Right ventricle myocardium superior (tissue), 1 donor: ENCODE results near the gene VAT1L. TPM values are rescaled to one million over a fixed set of nuclear protein-coding genes. Genes with fewer than 3 reads are reported as not detected.

ENCODE experiments used
- ATAC-seq: fragments of 200-7000 bp; cut with Tn5 transposase; one replicate; pipeline ENCODE4 v1.9.1; 2020; ENCODE audit warnings: mild to moderate bottlenecking; ENCODE audit not compliant: poor library complexity
- DNase-seq: peaks from one replicate; pipeline ENCODE4 v3.0.0-alpha.2; 2020
- intact Hi-C: fragments of 100-400 bp; cut with DNase I; formaldehyde crosslinking; loops from one replicate; pipeline ENCODE4 v1.11.2; 2022
- total RNA-seq: library from RNA; stranded (reverse); fragmentation: NEBNext Ultra II Directional; extraction: Animal tissue kit (Norgen Biotek cat#: 25700); gene quantifications from one replicate; pipeline ENCODE4 v1.2.1, GENCODE V29; 2021
- donor health status: DM: no; HTN: yes; CAD: no; lungs with severe emphysema.

The VAT1L gene
- total RNA-seq, 1 donor from 2014 or later, result 13.7 TPM

DNA sequence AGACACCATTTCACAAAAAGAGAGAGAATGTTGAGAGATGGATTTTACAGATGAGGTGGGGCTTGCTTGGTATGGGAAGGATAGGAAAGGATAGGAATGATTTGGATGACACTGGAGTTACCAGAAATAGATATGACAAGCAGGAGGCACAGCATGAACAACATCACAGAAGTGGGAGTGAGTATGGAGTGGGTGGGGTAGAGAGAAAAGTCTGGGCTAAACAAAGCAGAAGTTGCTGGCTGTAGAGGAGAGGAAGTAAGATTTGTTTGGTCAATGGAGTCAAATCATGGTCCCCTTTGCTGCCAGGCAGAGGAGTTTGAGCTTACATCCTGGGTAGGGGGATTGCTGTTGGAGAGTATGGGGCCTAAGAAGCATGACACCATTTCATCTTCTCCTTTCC, 101.7 kb downstream of the VAT1L start:
- intact Hi-C loops, result no loop called here
- no peak for ATAC-seq
- DNase-seq, result no peak

- intact Hi-C loops, result no loop called here
- DNase-seq (peak; percentile 58), ATAC-seq (peak; percentile 80)
These were observed 105.8 kb downstream of the VAT1L start for GRCh38 chr16:77894162-77894561.

DNA sequence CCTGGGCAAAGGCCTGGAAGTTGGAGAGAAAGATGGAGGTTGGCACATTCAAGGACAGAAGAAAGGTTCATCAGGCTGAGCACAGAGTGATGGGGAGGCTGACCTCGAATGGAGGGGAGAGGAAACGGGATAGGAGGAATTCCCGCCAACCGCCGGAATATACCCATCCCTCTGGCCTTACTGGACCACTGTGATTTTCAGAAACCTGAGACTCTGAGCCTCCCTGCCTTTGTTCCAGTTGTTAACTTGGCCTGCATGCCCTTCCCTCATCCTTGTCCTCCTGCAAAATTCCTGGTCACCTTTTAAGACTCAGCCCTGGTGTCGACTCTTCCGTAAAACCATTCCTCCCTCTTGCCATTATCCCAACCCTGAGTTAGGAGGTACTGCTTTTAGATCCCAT, 107.6 kb downstream of the VAT1L start:
- ATAC-seq, result no peak
- intact Hi-C loops, result no loop called here
- no peak for DNase-seq

DNA sequence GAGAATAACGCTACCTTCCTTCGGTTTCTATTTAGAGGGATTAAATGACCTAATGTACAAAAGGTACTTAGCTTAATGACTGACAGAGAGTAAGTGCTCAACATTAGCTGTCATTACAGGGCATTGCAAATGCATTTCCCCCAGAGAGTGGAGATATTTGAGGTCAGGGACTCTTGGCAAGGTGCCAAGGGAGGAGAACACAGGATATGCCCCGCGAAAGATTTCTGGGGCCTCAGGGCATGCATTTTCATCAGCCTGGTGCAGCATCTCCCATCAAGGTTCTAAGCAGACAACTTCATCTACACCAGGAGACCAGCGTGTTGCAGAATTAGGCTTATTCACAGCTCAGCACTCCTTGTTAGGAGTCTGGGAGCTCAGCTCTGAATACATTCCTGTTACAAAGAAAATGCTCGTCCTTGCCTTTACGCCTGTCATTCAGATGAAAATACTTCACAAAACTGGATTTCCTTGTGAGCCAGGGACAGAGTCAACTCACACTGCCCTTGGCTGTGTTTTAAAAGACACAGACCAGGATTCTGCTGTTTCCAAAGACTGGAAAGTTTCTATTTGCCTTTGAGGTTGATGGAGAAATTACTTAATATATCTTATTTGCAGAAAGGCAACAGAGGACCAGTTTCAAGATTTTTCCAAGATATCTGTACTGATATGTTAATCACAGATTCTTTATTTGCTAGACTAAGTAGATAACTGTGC, 108.2 kb downstream of the VAT1L start:
- peak; percentile 37 for ATAC-seq
- no peak for DNase-seq
- intact Hi-C loops, result no loop called here

DNA sequence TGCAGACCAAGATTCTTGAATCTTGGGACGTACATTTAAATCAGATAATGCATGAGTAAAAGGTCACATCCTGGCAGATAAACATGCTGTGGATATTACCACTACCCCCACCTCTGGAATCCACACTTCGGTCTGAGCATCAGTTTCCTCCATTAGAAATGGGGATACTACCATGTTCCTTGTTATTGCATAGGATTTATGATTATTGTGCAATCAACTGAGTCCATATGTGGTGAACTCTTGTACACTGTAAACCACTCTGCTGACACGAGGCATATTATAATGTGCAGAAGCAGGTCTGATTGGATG, 108.7 kb downstream of the VAT1L start:
- DNase-seq (no peak), ATAC-seq (no peak)
- intact Hi-C loops, result no loop called here

- DNase-seq, result no peak
- intact Hi-C loops, result no loop called here
- no peak for ATAC-seq
These were observed 109.7 kb downstream of the VAT1L start for GRCh38 chr16:77897831-77898605.

DNA sequence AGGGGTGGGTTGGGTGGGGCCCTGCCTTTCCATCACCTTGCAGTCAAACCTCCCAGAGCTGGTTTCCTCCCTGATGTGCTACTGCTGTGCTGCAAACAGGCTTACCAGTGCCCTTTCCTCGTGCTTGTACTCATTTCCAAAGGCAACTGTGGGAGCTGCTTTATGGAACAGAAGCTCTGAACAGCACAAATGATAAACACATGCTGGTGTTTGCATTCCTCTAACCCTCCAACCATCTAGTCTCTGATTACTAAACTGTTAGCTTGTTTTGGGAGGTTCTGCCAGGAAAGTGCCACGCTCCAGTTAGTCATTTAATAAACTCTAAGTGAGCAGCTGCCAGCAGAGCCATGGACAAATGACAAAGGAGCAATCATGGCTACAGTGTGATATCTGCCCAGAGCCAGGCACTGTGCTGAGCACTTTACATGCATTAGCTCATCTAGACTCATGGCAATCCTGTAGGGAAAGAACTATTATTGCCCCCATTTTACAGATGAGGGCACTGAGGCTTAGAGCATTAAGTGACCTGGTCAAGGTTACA, 110.4 kb downstream of the VAT1L start:
- DNase-seq, result no peak
- intact Hi-C loops, result no loop called here
- ATAC-seq, result no peak

GRCh38 chr16:77899416-77899815, 111.1 kb downstream of the VAT1L start:
- intact Hi-C loops, result no loop called here
- DNase-seq, result no peak
- no peak for ATAC-seq

DNA sequence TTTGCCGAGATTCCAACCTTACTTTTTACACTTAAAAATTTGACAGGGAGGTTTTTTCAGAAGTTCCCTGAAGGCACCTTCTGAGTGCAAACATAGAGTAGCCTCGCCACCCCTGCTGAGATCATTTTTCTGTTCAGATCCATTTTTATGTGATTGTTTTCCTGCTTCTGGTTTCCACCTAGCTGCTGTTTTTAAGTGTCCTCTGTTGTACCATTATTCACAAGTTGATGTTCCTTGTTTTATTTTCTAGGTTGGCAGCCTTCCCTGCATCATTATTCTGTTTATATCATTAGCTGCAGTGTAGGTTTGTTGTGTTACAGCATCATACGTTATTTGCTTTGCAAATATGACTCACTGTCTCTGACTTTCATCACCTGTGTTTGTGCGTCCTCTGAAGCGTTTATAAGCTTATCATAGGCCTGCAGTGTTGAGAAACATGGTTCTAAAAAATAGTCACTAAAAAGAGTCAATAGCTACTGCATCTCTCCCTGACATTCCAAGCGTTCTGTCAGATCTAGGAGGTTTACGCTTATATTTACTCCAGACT, 117.1 kb downstream of the VAT1L start:
- DNase-seq, result no peak

GRCh38 chr16:77910021-77910420, 121.7 kb downstream of the VAT1L start:
- DNase-seq, result no peak
- intact Hi-C loops, result no loop called here
- no peak for ATAC-seq

More for the DNA sequence above, 117.1 kb downstream of the VAT1L start:
- ATAC-seq, result no peak
- intact Hi-C loops, result no loop called here

GRCh38 chr16:77912617-77913016, 124.3 kb downstream of the VAT1L start:
- ATAC-seq (no peak), DNase-seq (no peak)
- intact Hi-C loops, result no loop called here

- intact Hi-C loops, result no loop called here
- no peak for DNase-seq
- no peak for ATAC-seq
These were observed 125.4 kb downstream of the VAT1L start for GRCh38 chr16:77913738-77914253.

- ATAC-seq, result no peak
These were observed 127.7 kb downstream of the VAT1L start for GRCh38 chr16:77916111-77916510.

DNA sequence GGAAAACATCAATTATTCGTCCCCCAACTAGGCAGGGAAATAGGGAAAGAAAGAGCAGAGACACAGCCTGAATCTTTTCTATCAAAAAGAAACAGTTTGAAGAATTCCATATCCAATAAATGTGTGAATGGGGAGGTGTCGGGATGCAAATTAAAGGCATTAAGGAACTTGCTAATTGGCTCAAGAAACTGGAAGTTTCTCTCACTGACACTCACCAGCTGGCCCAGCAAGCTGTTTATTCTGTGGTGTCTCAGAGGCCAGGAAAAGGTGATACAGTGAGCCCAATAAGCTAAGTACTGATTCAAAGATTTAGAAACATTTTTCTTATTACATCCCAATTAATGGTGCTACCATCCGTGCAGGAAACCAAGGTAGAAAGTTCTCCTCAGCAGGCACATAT, 129.6 kb downstream of the VAT1L start:
- DNase-seq (no peak), ATAC-seq (no peak)
- intact Hi-C loops, result no loop called here

More at GRCh38 chr16:77916111-77916510, 127.7 kb downstream of the VAT1L start:
- DNase-seq, result no peak
- intact Hi-C loops, result no loop called here

DNA sequence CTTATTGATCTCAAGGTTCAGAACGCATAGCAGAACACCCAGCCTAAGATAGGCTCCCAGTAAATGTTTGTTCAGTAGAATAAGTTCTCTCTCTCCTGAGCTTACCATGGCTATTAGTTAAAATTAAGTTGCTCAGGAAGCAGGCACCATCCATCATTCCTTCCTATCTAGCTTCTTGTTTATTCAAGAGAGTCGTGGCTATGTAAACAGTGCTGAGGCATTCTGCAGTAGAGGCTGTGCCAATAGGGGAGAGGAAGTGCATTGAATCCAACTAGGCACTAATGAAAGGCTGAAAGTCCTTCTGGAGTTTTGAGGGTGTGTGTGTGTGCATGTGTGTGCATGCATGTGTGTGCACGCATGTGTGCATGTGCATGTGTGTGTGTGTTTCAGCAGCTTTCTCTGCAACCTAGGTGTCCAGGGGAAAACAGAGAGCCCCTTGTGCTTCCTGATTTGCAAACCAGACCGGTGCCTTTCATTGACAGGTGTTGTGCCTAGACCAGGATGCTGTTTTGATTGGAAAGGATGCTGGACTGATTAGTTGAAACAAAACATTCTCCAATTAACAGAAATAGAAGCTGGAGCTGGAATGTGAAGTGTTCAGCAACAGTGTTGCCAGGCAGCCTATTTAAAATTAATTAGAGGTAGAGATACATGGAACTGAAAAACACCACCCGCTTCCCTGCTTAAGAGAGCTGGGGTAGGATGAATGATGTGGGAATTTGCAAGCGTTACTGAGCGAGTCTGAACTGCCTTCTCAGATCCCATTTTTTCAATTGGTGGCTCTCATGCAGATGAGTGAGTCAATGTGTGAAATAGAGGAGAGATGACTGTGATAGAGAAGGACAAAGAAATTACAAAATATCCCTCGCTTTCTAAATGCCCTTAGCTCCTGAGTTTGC, 130.7 kb downstream of the VAT1L start:
- DNase-seq (no peak), ATAC-seq (peak; percentile 65)
- intact Hi-C loops, result no loop called here

DNA sequence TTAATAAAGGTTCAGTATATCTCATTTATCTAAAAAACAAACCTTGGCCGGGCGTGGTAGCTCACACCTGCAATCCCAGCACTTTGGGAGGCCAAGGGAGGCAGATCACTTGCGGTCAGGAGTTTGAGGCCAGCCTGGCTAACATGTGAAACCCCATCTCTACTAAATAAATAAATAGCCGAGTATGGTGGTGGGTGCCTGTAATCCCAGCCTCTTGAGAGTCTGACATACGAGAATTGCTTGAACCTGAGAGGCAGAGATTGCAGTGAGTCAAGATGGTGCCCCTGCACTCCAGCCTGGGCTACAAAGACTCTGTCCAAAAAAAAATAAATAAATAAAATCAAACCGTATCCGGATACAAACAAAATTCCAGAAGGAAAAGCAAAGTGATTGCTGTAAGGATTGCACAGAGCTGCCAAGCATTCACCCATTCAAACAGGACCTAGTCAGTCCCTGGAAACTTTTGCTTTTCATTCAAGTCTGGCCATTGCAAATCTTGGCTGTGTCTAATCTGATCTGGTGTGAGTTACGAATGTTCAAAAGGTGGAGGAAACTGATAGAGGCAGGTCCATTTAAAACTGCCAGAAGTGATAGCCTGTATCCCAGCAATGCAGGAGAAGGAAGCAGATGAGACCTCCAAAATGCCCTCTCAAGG, 131.5 kb downstream of the VAT1L start:
- intact Hi-C loops, result no loop called here
- ATAC-seq, result no peak
- DNase-seq, result no peak

DNA sequence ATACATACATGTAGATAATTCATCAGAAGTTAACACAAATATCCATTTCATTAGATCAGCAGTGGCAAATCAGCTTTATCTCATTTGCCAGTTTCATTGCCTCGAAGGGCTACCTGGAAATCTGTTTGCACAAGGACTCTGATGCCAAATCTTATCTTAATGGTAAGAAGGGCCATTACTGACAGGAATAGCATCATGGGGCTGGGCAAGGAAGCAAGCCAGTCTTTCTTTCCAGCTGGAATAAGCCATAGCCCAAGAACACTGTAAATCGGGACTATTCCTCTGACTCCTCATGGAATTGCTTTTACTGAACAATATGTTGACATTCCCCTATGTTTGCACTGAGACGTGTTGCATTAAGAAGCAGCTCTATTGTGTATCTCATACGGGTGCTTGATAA, 132.6 kb downstream of the VAT1L start:
- intact Hi-C loops, result no loop called here
- DNase-seq, result no peak
- peak; percentile 54 for ATAC-seq

GRCh38 chr16:77922228-77922754, 133.9 kb downstream of the VAT1L start:
- ATAC-seq (peak; percentile 49), DNase-seq (no peak)
- intact Hi-C loops, result no loop called here
